CD14-positive monocyte (primary cell): Measurements from ENCODE around the gene S100P. TPM values are rescaled to one million over a fixed set of nuclear protein-coding genes. Genes with fewer than 3 reads are reported as not detected.

ENCODE experiments used
- DNase-seq, 3 donors: peaks; one replicate each; pipeline ENCODE4 v3.0.0-alpha.2; 2011 to 2022
- H2AFZ ChIP-seq: 2 replicates; pipeline ENCODE4 v1.6.0; 2012; ENCODE audit warnings: mild to moderate bottlenecking, low read depth, low read length, inconsistent platforms; ENCODE audit not compliant: insufficient read depth, poor library complexity, severe bottlenecking
- H3K27ac ChIP-seq, 2 donors: 1 replicate in 1 of 2; 2 replicates in 1 of 2; pipeline ENCODE4 v1.5.1; 2012 to 2013; ENCODE audit warnings: low read length in 2 of 2, control low read depth in 1 of 2, inconsistent platforms in 1 of 2, low read depth in 1 of 2, mild to moderate bottlenecking in 1 of 2
- H3K27me3 ChIP-seq, 2 donors: one replicate each; pipeline versions ENCODE4 v1.6.0 to v1.6.1; 2011 to 2013; ENCODE audit warnings: low read length in 2 of 2; ENCODE audit not compliant: control insufficient read depth in 2 of 2, insufficient read depth in 2 of 2
- H3K36me3 ChIP-seq, 2 donors: replicated peaks in 1 of 2; 1 replicate in 1 of 2; 2 replicates in 1 of 2; pipeline versions ENCODE4 v1.5.1 to v1.6.1; 2012 to 2013; ENCODE audit warnings: low read length in 2 of 2, control low read depth in 1 of 2, inconsistent platforms in 1 of 2, mild to moderate bottlenecking in 1 of 2; ENCODE audit not compliant: insufficient read depth in 2 of 2, control insufficient read depth in 1 of 2
- H3K4me1 ChIP-seq, 2 donors: 1 replicate in 1 of 2; 2 replicates in 1 of 2; pipeline versions ENCODE4 v1.5.1 to v1.6.1; 2012 to 2013; ENCODE audit warnings: low read length in 2 of 2, control low read depth in 1 of 2, inconsistent platforms in 1 of 2, mild to moderate bottlenecking in 1 of 2, moderate library complexity in 1 of 2; ENCODE audit not compliant: insufficient read depth in 2 of 2, control insufficient read depth in 1 of 2
- H3K4me2 ChIP-seq: replicated peaks from 2 replicates; pipeline ENCODE3; 2012; ENCODE audit warnings: low read length, moderate library complexity, mild to moderate bottlenecking; ENCODE audit not compliant: poor library complexity, severe bottlenecking; ENCODE audit errors: extremely low read depth
- H3K4me3 ChIP-seq, 3 experiments: fragments of 200-600 bp in 1 of 3; sonication (generic) in 1 of 3; replicated peaks in 1 of 3; 1 replicate in 2 of 3; 2 replicates in 1 of 3; pipeline ENCODE4 v1.5.1; 2011 to 2013; ENCODE audit warnings: low read length in 3 of 3, mild to moderate bottlenecking in 3 of 3, control low read depth in 2 of 3, low read depth in 2 of 3, inconsistent platforms in 1 of 3, moderate library complexity in 1 of 3
- H3K79me2 ChIP-seq: 2 replicates; pipeline ENCODE4 v1.6.0; 2012; ENCODE audit warnings: mild to moderate bottlenecking, control low read depth, inconsistent platforms, low read length, moderate library complexity; ENCODE audit not compliant: insufficient read depth
- H3K9ac ChIP-seq: 2 replicates; pipeline ENCODE4 v1.6.0; 2017; ENCODE audit warnings: low read length, mild to moderate bottlenecking; ENCODE audit not compliant: insufficient read depth, poor library complexity, severe bottlenecking
- H3K9me3 ChIP-seq, 2 donors: replicated peaks in 1 of 2; 1 replicate in 1 of 2; 2 replicates in 1 of 2; pipeline versions ENCODE4 v1.5.1 to v1.6.1; 2012 to 2013; ENCODE audit warnings: low read length in 2 of 2, control low read depth in 1 of 2; ENCODE audit not compliant: control insufficient read depth in 1 of 2, insufficient read depth in 1 of 2
- H4K20me1 ChIP-seq: 2 replicates; pipeline ENCODE4 v1.6.0; 2012; ENCODE audit warnings: mild to moderate bottlenecking, low read length, control low read depth, moderate library complexity; ENCODE audit not compliant: insufficient read depth
- H3K27ac Mint-ChIP-seq, 7 donors: one replicate each; pipeline ENCODE4 v1.8.0; 2020; ENCODE audit warnings: mild to moderate bottlenecking in 7 of 7, mixed read lengths in 7 of 7, moderate library complexity in 6 of 7, inconsistent platforms in 2 of 7
- H3K27me3 Mint-ChIP-seq, 3 donors: one replicate each; pipeline ENCODE4 v1.8.0; 2021 to 2022; ENCODE audit warnings: low read depth in 3 of 3, mild to moderate bottlenecking in 3 of 3, mixed read lengths in 3 of 3, moderate library complexity in 3 of 3, inconsistent platforms in 1 of 3
- H3K36me3 Mint-ChIP-seq, 2 donors: one replicate each; pipeline ENCODE4 v1.8.0; 2020; ENCODE audit warnings: mixed read lengths in 2 of 2, inconsistent platforms in 1 of 2, mild to moderate bottlenecking in 1 of 2
- H3K4me1 Mint-ChIP-seq: one replicate; pipeline ENCODE4 v1.8.0; 2020; ENCODE audit warnings: mild to moderate bottlenecking, mixed read lengths
- H3K4me3 Mint-ChIP-seq, 2 donors: one replicate each; pipeline ENCODE4 v1.8.0; 2020; ENCODE audit warnings: mild to moderate bottlenecking in 2 of 2, mixed read lengths in 2 of 2, moderate library complexity in 1 of 2
- H3K9me3 Mint-ChIP-seq, 7 donors: one replicate each; pipeline ENCODE4 v1.8.0; 2020 to 2022; ENCODE audit warnings: mixed read lengths in 7 of 7, mild to moderate bottlenecking in 6 of 7, moderate library complexity in 6 of 7, inconsistent platforms in 2 of 7
- WGBS: methylation state at CpG from one replicate; pipeline ENCODE4 v1.1.5; 2013; ENCODE audit warnings: missing lambda C conversion rate; ENCODE audit not compliant: insufficient coverage; 5-methylcytosine and 5-hydroxymethylcytosine counted together
- intact Hi-C, 2 donors: fragments of 100-400 bp; cut with micrococcal nuclease; formaldehyde crosslinking; loops; one replicate each; pipeline versions ENCODE4 v1.15.0 to v1.15.1; 2023
- polyA plus RNA-seq, 3 donors: library from polyadenylated mRNA; depleted of rRNA in 1 of 3; unstranded in 2 of 3; stranded (reverse) in 1 of 3; fragments of 300-500 nt in 2 of 3; fragments of >200 nt in 1 of 3; fragmentation: Illumina TruSeq in 2 of 3; gene quantifications; 1 replicate in 2 of 3; 2 replicates in 1 of 3; pipeline ENCODE4 v1.2.3, GENCODE V29; 2012 to 2021
- TF ChIP-seq, protein P1 (sequence below): fragments of 200-600 bp; IDR thresholded peaks from one replicate; pipeline ENCODE4 v1.8.0; 2022; ENCODE audit warnings: antibody characterized with exemption, mild to moderate bottlenecking

The S100P gene
- polyA plus RNA-seq, 3 donors, result 13.6 to 71.2 (median 29.3) TPM

DNA sequence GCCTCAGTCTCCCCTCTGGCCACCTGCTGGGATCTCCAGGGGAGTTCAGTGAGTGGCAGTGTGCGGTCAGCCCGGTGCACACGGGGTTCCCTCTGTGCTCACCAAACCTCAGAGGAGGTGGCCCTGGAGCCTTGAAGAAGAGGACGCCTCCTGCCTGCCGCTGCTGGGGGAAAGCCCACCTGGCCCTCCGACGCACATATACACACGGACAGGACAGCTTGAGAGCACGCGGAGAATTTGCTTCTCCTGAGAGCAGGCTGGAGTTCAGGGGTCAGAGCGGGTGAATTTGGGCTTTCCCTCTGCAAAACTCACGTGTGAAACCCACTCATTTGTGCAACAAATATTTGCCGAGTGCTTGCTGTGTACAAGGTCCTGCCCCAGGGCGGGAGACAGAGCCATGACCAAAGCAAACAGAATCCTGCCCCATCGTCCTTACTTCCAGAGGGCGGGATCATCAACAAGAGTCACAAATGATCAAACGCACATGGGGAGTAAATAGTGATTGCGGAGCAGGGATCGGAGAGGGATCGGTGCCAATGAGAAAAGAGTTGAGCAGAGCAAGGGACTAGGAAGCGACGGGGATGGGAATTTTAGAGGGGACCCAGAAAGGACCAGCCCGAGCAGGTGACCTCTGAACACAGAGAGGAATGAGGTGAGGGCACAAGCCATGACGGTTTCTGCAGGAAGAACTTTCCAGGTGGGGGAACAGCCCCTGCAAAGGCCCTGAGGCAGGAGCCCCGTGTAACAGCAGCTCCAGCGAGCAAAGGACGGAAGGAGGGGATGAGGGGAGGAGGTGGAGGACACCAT, 39.9 kb downstream of the S100P start:
- peaks cover 8% of the 10 kb centered on the region for H3K4me1 Mint-ChIP-seq
- Histone ChIP-seq H3K79me2 (no peaks in the 10 kb centered on the region), H3K4me1 (peaks cover 10 to 13% of the 10 kb centered on the region in 2 donors), H4K20me1 (no peaks in the 10 kb centered on the region), H3K4me3 (no peak overlapping the region), H3K9ac (no peak overlapping the region), H3K9me3 (no peaks in the 10 kb centered on the region), H3K4me2 (no peak overlapping the region), H3K27ac (no peak overlapping the region), H3K36me3 (no peaks in the 10 kb centered on the region), H3K27me3 (no peaks in the 10 kb centered on the region), H2AFZ (no peak overlapping the region)
- DNase-seq, result no peak
- TF ChIP-seq, protein P1, sequence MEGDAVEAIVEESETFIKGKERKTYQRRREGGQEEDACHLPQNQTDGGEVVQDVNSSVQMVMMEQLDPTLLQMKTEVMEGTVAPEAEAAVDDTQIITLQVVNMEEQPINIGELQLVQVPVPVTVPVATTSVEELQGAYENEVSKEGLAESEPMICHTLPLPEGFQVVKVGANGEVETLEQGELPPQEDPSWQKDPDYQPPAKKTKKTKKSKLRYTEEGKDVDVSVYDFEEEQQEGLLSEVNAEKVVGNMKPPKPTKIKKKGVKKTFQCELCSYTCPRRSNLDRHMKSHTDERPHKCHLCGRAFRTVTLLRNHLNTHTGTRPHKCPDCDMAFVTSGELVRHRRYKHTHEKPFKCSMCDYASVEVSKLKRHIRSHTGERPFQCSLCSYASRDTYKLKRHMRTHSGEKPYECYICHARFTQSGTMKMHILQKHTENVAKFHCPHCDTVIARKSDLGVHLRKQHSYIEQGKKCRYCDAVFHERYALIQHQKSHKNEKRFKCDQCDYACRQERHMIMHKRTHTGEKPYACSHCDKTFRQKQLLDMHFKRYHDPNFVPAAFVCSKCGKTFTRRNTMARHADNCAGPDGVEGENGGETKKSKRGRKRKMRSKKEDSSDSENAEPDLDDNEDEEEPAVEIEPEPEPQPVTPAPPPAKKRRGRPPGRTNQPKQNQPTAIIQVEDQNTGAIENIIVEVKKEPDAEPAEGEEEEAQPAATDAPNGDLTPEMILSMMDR, result no peak
- H3K4me3 Mint-ChIP-seq, result peak overlapping the region in 1 of 2 donors; percentile 31
- intact Hi-C loops, result no loop called here
- no peak overlapping the region for H3K27ac Mint-ChIP-seq
- no peaks in the 10 kb centered on the region for H3K36me3 Mint-ChIP-seq
- H3K27me3 Mint-ChIP-seq, result peaks cover 2 to 37% (median 8%) of the 10 kb centered on the region in 3 donors
- WGBS, result 96% methylated on average over 24 of the region's 27 CpGs
- H3K9me3 Mint-ChIP-seq, result peaks cover 0 to 4% (median 0%) of the 10 kb centered on the region in 7 donors

DNA sequence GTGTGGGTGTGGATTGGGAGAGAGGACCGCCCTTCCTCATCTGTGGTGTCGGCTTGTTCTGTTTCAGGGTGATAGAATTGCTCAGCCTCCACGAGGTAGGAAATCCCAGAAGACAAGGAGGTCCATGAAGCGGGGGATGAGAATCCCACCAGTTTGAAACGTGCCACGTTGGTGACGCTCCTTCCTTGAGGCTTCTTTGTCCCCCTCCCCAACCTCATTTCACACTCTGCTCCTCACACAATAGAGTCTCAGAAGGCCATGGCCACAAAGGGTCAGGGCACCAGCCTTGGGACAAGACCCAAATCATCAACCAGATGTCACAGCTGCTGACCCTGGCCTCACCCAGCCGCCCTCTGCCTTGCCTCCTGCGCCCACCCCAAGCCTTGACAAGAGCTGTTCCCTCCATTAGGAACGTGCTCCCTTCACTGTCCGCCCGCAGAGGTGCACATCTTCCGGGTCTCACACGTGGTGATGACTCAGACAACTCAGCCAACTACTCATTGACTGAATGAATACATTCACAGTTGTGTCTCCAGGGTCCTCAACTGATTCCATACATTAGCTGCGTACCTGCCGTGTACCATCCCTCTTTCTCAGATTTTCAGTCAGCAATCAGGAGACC, 40.6 kb downstream of the S100P start:
- Histone ChIP-seq H2AFZ (no peak overlapping the region), H3K9me3 (no peaks in the 10 kb centered on the region), H3K27ac (no peak overlapping the region), H3K4me1 (peaks cover 10 to 13% of the 10 kb centered on the region in 2 donors), H3K27me3 (no peaks in the 10 kb centered on the region), H3K9ac (no peak overlapping the region), H3K4me2 (no peak overlapping the region), H3K79me2 (no peaks in the 10 kb centered on the region), H3K4me3 (no peak overlapping the region), H4K20me1 (no peaks in the 10 kb centered on the region), H3K36me3 (no peaks in the 10 kb centered on the region)
- H3K36me3 Mint-ChIP-seq, result no peaks in the 10 kb centered on the region
- no peak overlapping the region for H3K27ac Mint-ChIP-seq
- H3K27me3 Mint-ChIP-seq, result peaks cover 6 to 37% (median 12%) of the 10 kb centered on the region in 3 donors
- H3K4me1 Mint-ChIP-seq, result peaks cover 8% of the 10 kb centered on the region
- TF ChIP-seq, protein P1, result no peak
- intact Hi-C loops, result no loop called here
- H3K9me3 Mint-ChIP-seq, result peaks cover 0 to 4% (median 0%) of the 10 kb centered on the region in 7 donors
- peak overlapping the region in 1 of 2 donors; percentile 31 for H3K4me3 Mint-ChIP-seq
- WGBS, result 89% methylated on average over 11 of the region's 16 CpGs
- DNase-seq, result no peak
